KBM-7 (cell line): ENCODE results near the gene CCDC51.
A peak's percentile ranks its signal among the peaks of the same experiment; 100 is the strongest.
"Not testable (repeated sequence)": the region's sequence is repeated elsewhere in the genome, so short reads cannot be mapped to it uniquely, and the experiment has no call there.

ENCODE experiments used
- DNase-seq: peaks from one replicate; pipeline ENCODE4 v3.0.0-alpha.2; 2015
- in situ Hi-C: fragments of 300-500 bp; cut with MboI; formaldehyde crosslinking; loops from 2 replicates; pipeline ENCODE4 v1.14.3; 2020; ENCODE audit warnings: low sequenced_read_pairs, low pct_unique_long_range_greater_than_20kb, mixed read lengths

CCDC51 gene, protein sequence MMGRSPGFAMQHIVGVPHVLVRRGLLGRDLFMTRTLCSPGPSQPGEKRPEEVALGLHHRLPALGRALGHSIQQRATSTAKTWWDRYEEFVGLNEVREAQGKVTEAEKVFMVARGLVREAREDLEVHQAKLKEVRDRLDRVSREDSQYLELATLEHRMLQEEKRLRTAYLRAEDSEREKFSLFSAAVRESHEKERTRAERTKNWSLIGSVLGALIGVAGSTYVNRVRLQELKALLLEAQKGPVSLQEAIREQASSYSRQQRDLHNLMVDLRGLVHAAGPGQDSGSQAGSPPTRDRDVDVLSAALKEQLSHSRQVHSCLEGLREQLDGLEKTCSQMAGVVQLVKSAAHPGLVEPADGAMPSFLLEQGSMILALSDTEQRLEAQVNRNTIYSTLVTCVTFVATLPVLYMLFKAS

DNA sequence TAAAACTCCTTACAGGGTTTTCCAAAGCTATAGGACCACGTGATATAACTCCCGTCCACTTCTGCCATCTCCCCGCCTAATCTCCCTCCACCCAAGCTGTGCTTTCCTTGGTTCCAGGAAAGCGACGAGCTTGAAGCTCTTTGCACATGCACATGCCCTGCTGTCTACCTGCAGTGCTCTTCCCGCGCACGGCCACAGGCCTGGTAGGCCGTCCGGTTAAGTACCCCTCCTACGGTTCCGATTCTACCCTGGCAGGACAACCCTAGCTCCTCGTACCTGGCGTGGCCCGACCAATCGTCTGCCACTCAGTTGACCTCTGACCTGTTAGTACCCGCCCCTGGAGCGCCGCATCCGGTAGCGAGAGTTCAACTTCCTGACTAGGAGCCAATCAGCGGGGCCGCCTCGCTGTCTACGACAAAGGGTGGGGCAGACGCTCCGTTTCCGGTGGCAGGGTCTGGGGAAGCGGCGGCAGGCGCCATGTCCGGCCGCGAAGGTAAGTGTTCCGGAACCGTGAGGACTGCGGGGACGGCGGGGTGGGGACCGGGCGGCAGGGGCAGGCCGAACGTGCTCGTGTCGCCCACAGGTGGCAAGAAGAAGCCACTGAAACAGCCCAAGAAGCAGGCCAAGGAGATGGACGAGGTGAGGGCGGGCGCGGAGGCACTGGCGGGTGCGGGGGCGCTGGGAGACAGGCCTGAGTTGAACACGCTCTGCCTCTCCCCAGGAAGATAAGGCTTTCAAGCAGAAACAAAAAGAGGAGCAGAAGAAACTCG, at the start of gene CCDC51, which contains the start of gene TMA7:
Gene CCDC51, minus strand, starts transcription at position 300 of the 770 bp plus-strand sequence. CDS start 4,991 bp downstream, outside the sequence.
Gene TMA7, plus strand, starts transcription at position 438 of the 770 bp plus-strand sequence. Its CDS starts 40 bp downstream, at position 478.
- peak; percentile 97 for DNase-seq
- in situ Hi-C loops = no loop called here

DNA sequence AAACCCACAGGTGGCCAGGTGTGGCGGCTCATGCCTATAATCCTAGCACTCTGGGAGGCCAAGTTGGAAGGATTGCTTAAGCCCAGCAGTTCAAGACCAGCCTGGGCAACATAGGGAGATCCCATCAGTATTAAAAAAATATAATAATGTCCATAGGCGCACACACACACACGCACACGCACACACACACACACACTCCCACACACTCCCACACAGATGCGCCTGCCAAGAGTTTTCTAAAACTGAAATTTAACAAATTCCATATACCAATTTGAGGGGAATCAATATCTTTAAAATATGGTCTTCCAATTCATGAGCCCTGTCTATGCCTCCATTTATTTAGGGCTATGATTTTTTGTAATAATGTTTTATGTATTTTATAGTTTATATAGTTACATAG, 47.0 kb upstream of the CCDC51 start:
- in situ Hi-C loops = no loop called here
- DNase-seq = no peak

DNA sequence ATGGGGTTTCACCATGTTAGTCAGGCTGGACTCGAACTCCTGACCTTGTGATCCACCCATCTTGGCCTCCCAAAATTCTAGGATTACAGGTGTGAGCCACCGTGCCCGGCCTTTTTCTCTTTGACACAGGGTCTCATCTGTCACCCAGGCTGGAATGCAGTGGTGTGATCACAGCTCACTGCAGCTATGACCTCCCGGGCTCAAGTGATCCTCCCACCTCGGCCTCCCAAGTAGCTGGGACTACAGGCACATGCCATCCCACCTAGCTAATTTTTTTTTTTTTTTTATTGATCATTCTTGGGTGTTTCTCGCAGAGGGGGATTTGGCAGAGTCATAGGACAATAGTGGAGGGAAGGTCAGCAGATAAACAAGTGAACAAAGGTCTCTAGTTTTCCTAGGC, 42.9 kb upstream of the CCDC51 start:
- DNase-seq, in situ Hi-C loops: not testable (repeated sequence)

DNA sequence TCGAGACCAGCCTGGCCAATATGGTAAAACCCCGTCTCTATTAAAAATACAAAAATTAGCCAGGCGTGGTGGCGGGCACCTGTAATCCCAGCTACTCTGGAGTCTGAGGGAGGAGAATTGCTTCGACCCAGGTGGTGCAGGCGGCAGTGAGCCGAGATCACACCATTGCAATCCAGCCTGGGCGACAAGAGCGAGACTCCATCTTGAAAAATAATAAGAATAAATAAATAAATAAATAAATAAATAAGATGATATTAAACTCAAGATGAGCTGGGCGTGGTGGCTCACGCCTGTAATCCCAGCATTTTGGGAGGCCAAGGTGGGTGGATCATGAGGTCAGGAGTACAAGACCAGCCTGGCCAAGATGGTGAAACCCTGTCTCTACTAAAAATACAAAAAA, 41.0 kb upstream of the CCDC51 start:
- in situ Hi-C loops, DNase-seq: not testable (repeated sequence)

DNA sequence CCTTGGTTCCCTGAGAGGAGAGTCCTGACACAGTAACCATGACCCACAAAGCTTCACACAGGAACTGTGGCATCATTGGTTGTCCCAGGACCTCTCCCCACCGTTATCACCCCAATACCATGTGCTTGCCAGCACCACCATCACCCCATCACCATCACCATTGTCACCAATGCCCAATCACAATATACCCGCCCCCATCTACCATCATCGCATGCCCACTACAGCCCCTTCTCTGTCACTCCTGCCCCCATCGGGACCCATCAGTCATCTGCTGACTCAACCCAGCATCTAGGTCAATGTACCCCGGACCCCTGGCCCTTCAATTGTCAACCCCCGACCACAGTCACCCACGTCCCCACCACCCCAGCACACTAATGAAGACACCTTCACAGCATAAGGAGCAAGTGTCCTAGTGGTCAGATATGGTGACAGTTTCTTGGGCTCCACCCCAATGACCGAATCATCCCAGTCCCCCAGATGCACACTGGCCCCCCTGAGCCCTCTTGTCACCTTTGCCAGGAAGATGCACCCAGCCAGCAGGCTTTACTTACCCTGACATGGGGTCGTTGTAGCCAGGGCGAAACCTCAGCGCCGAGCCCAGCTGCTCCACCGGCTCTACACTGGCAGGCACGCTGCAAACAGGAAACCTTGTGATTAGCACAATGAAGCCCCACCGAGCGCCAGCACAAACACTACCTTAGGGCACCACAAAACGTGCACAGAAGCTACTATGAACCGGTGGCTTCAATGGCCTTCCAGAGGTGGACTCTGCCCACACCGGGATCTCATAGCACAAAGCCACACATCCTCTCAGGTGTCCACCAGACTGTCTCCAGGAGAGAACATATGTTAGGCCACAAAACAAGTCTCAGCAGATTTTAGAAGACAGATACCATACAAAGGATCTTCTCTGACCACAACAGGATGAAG, 39.0 kb upstream of the CCDC51 start:
- DNase-seq = peak; percentile 49
- in situ Hi-C loops = no loop called here

DNA sequence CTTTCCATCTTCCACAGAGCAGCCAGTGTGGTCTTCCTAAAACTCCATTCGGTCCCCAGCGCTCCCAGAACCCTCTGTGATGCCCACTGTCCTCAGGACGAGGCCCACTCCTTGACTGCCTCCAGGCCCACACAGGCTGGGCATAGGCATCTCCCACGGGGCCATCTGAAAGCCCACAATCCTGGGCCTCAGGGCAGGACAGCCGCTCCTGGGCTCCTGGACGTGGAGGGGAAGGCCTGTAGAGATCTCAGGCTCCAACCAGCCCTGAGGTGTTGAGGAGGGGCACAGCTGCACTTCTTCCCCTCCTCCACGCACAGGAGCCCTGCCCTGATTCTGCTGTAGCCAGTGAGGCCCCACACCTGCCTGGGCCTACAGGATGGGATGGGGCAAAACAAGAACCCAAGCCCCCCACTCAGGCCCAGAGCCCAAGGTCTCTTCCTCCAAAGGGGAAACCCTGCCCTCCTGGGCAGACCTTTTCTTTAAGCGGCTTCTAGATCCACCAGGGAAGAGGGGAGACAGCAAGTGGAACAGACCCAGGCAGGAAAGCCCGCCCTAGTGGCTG, 38.1 kb upstream of the CCDC51 start:
- in situ Hi-C loops = no loop called here

DNA sequence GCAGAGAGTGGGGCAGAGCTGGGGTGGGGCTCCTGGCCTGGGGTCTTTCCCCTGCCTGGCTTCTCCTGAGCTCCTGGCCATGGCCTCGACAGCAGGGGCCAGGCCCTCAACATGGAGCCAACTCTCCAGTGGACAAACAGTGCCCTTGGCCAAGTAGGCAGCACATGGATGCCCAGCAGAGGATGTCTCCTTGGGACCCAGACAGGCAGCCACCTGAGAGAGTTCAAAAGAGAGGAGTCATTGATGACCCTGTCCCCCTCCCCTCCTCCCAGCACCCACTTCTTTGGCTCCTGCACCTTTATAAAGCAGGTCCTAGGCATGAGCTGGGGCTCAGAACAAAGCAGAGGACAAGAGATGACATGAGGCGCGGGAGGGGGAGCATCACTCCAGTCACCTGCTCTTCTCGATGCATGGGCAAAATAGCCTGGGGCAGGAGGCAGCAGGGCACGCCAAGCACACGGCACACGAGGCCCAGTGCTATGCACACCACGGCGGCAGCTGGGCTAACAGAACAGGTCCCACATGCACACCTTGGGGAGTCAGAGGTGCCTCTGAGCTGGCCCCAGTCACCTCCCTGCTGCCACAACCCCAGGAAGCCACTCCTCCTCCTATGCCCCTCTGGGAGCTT, 36.6 kb upstream of the CCDC51 start:
- in situ Hi-C loops = no loop called here
- no peak for DNase-seq

More for the DNA sequence above, 38.1 kb upstream of the CCDC51 start:
- DNase-seq = no peak

DNA sequence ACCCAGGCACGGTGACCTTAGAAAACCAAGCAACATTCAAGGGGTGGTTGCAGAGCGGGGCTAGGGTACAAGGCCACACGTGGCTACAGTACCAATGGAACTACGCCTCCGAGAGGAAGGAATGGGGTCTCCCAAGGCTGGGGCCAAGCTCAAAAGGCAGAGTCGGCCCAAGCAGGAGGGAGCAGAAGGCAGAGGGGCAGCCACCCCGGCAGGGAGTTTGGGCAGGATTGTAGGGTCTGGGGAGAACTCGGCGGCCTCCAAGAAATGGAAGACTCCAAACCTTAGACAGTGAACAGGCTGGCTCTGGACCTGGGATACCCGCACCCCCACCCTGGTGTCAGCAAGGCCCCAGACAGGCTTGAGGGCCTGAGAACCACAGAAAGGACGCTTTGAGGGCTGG, 35.3 kb upstream of the CCDC51 start:
- in situ Hi-C loops = no loop called here
- no peak for DNase-seq

DNA sequence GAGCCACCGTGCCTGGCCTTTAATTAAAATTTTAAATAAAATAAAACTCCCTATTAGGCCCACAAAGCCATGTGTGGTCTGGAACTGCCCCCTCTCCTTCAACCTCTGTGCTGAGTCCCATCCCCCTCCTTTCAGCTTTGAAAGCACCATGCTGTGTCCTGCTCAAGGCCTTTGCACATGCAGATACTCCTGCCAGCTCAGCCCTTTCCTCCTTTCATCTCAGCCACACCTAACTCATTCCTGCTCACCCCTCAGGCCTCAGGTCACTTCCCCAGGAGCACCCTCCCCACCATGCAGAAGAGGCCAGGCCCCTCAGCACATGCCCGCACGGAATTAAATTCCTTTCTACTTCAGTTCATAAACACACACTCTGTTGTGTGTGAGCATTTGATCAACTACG, 34.7 kb upstream of the CCDC51 start:
- in situ Hi-C loops = no loop called here
- no peak for DNase-seq

DNA sequence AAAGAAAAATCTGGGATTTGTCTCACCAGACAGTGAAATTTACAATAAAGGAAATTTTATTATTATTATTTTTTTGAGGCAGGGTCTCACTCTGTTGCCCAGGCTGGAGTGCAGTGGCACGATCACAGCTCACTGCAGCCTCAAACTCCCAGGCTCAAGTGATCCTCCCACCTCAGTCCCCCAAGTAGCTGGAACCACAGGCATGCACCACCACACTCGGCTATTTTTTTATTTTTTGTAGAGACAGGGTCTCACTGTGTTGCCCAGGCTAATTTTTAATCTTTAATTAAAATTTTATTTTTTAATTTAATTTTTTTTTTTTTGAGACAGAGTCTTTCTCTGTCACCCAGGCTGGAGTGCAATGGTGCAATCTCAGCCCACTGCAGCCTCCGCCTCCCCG, 34.1 kb upstream of the CCDC51 start:
- DNase-seq, in situ Hi-C loops: not testable (repeated sequence)

DNA sequence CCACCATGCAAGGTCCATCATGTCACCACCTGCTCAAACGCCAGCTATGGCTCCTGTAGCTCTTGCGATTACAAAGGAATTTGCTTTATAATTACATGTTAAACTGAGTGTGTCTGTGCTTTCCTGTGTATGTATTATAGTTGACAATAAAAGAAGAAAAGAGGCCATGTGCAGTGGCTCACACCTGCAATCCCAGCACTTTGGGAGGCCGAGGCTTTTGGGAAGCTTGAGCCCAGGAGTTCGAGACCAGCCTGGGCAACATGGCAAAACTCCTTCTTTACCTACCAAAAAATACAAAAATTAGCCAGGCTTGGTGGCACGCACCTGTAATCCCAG, 33.7 kb upstream of the CCDC51 start:
- no peak for DNase-seq
- in situ Hi-C loops = no loop called here

DNA sequence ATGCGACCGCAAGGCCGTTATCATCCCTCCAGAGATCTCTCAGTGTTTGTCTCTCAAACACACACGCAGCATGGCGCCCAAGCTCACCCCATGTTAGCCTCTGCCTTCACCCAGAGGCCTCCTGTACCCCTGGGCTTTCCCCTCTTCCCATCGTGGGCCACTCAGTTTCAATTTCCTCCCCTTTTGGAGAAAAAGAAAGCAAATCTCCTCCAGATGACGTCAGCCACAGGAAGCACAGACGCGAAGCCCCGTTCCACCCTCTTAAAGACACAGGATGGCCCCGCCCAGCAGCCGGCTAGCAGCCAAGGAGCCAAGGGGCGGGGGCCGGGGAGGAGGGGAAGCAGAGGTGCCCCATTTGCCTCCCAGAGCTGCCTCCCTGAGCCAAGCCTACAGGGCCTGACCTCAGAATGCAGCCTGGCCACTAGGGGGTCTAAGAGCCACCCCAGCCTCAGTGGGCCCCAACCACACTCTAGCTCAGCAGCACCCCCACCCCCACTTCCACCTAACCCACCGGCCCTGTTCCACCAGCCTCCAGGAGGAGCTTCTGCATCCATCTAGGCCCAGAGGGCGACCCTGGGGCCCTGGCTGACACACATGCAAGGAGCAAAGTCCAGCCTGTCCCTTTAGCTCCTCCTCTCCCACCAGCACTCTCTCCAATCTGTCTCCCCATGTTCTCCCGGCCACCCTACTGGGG, 33.2 kb upstream of the CCDC51 start:
- in situ Hi-C loops = no loop called here
- DNase-seq = peak; percentile 96

DNA sequence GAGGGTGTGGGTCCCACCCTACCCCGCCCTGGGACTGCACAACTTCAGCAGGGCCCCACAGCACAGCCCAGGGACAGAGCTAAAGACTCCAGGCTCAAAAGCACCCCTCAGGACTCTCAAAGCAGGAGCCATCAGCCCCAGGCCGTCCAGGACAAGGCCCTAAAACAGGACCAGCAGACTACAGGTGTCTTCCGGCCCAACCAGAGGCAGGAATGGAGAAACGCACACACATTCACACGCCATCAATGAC, 32.7 kb upstream of the CCDC51 start:
- DNase-seq = no peak
- in situ Hi-C loops = no loop called here

DNA sequence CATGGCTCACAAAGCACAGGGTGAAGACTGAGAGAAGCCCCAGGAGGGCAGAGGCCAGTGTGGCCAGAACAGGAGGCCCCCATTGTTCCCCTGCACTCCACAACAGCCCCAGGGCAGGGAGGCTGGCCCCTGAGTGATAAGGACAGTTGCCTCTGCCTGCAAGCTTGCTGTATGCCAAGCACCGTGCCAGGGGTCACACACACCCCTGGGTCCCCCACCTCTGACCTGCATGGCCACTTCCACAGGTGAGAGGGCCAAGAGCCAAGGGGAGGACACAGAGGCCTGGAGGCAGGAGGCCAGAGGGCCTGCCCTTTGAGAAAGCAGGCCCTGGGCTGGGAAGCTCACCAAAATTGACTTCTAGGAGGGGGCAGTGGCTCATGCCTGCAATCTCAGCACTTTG, 30.4 kb upstream of the CCDC51 start:
- no peak for DNase-seq
- in situ Hi-C loops = no loop called here

DNA sequence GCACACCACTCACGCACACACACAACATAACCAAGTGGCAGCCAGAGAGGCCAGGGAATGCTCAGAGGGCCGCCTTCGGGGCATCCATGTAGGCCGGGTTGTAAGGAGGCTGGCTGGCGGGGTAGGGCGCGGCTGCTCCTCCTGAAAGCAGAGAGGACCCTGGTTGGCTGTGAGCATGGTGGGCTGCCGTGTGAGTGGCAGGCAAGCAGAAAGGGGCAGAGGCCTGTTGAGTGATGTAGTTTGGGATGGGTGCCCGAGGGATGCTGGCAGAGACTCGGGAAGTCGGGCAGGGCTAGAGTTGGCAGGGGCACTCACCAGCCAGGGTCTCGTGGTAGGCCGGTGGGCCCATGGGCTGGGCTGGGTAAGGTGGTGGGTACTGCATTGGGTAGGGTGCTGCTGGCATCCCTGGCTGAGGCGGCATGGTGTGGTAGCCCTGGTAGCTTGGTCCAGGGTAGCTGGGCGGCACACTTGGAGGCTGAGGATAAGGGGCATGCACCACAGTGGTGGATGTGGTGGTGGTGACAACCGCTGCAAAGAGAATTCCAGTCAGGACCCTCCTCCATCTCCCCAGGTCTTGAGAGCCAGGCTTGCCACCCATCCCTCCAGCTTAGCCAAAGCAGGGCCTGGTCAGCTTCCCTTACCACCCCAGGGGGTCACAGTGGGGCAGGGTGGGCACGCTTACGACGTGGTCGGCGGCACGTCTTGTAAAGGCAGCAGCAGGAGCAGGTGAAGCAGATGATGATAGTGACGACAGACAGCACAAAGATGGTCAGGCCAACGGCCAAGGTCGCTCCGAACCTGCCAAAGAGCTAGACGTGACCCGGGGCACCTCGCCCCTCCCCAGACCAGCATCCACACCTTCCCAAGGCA, 29.4 kb upstream of the CCDC51 start:
- in situ Hi-C loops = no loop called here
- no peak for DNase-seq

DNA sequence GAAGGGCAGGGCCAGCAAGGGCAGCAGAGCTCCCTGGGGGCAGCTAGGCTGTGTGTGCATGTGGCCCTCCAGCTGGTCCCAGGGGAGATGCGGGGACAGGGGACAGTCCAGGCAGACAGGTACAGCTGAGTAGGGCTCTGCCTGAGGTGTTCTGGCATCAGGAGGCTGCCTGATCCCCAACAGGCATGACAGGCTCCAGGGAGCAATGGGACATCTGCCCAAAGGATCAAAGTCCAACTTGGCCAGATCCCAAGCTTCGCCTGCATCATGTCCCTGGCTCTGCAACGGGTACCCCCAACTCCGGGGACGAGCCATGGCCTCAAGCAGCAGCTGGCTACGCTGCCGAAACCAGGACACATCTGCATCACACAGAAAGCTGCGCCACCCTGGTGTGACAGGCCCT, 28.4 kb upstream of the CCDC51 start:
- DNase-seq = no peak
- in situ Hi-C loops = no loop called here

DNA sequence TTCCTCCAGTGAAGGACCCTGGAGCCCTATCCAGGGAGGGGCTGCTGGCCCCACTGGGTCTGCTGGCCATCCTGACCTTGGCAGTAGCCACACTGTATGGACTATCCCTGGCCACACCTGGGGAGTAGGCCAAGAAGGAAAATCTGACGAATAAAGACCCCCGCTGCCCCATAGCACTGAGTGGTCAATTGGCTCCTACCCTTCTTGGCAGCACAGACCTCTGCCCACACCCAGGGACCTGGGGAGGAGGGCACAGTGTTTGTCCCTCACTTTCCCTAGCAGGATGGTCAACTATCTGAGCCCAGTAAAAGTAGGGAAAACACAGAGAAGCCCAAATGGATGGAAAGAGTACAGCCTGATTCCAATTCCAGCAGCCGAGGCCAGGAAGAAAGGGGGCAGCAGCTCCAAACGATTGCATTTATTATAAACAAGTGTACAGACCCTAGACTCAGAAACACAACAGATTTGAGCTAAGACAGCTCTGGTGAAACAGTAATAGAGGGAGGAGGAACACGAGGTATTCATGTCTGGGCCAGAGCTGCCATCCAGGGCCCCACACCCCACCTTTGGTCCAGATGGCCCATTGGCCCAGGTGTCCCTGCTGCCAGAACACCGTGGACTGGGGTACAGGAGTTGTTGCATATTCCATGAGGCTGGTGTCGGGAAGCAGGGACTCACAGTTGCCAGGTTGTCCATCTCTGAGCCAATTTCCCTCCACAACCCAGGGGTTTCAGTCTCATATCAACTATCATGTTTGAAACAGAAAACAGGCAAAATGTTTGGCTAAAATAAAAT, 27.8 kb upstream of the CCDC51 start:
- no peak for DNase-seq
- in situ Hi-C loops = no loop called here
